NCI-H187 treated with DMSO at 0.1 percent for 48 hours (cell line): ENCODE results near the gene NAT9.

Source experiments
- DNase-seq: peaks from one replicate; lab custom pipeline; 2025; lab: John Stamatoyannopoulos, UW

NAT9 gene

DNA sequence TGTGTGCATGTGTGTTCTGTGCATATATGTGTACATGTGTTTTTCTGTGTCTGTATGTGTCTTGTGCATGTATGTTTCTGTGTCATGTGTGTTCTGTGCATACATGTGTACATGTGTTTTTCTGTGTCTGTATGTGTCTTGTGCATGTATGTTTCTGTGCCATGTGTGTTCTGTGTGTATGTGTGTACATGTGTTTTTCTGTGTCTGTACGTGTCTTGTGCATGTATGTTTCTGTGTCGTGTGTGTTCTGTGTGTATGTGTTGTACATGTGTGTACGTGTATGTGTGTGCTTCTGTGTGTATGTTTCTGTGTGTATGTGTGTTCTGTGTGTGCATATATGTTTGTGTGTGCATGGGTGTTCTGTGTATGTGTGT is 47.5 kb downstream of the NAT9 start:
- no peak for DNase-seq

DNA sequence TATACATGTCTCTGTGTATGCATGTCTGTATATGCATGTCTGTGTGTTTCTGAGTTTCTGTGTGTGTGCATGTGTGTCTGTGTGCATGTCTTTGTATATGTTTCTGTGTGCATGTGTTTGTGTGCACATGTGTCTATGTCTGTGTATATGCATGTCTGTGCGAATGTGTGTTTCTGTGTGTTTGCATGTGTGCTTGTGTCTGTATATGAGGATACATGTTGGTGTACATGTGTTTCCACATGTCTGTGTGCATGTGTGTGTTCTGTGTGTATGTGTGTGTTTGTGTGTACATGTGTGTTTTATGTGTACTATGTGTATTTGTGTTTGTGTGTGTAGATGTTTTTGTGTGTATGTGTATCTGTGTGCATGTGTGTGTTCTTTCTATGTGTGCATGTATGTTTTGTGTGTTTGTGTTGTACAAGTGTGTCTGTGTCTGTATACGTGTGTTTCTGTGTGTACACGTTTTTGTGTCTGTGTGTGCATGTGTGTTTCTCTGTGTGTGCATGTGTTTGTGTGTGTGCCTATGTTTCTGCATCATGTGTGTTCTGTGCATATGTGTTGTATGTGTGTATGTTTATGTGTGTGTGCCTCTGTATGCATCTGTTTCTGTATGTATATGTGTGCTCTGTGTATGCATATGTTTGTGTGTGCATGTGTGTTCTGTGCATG is 48.0 kb downstream of the NAT9 start:
- no peak for DNase-seq

DNA sequence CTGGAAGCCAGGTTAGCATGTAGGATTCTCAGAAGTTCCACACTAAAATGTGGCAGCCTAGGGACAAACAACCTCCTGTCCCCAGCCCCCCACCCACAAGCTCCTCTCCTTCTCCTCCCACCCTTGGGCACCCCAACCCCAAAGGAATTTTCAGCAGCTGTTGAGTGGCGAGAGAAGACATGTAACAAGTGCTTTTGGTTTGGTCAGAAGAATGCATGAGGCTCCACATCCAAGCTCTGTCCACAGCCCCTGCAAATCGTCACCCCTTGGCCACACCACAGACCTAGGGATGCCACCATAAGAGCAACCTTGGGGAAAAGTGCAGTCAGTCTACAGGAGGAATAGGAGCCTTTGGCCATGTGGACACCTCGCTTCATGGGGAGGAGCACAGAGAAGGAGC is 51.0 kb downstream of the NAT9 start:
- DNase-seq: no peak

- no peak for DNase-seq
These were observed 52.3 kb downstream of the NAT9 start for GRCh38 chr17:74723891-74724290.

DNA sequence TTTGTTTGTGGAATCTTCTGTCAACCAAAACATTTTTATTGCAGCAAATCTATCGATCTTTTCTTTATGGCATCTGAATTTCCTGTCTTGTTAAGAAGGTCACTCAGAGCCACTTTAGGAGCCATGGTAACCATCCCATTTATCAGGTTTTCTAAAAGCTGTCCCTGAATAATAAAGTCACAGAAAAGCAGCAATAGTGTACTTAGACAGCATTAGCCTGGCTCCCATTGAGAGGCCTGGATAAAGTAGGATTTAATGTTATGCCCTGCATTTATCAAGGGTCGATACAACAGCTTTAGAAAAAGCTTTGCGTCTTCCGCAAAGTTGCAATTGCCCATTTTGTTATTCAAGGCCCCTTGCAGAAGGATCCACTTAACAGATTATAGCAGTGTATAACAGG is 53.4 kb downstream of the NAT9 start:
- no peak for DNase-seq
